Keratinocyte (primary cell): ENCODE results near the gene ACOXL. TPM values are rescaled to one million over a fixed set of nuclear protein-coding genes. Genes with fewer than 3 reads are reported as not detected.

Source experiments
- DNase-seq: peaks from one replicate; pipeline ENCODE4 v3.0.0-alpha.2; 2011; ENCODE audit warnings: low read depth, missing footprints, low spot score
- FAIRE-seq: peaks from 2 replicates; lab custom pipeline; 2011; peaks lifted over from hg19 to GRCh38; lab: Jason Lieb, UNC
- H2AFZ ChIP-seq: 2 replicates; pipeline ENCODE4 v1.6.0; 2012; ENCODE audit warnings: low read length, control low read depth, inconsistent platforms; ENCODE audit not compliant: control insufficient read depth
- H3K27ac ChIP-seq: 2 replicates; pipeline ENCODE4 v1.5.1; 2011; ENCODE audit warnings: low read length; ENCODE audit not compliant: control insufficient read depth, insufficient read depth
- H3K27me3 ChIP-seq: 3 replicates; pipeline ENCODE4 v1.6.0; 2011; ENCODE audit warnings: low read length; ENCODE audit not compliant: control insufficient read depth, insufficient read depth; ENCODE audit errors: extremely low read depth
- H3K36me3 ChIP-seq, 2 experiments: 2 replicates in 1 of 2; 3 replicates in 1 of 2; pipeline ENCODE4 v1.5.1; 2011; ENCODE audit warnings: low read length in 2 of 2, mild to moderate bottlenecking in 1 of 2; ENCODE audit not compliant: control insufficient read depth in 2 of 2, insufficient read depth in 2 of 2; ENCODE audit errors: extremely low read depth in 1 of 2
- H3K4me1 ChIP-seq: 3 replicates; pipeline ENCODE4 v1.5.1; 2011; ENCODE audit warnings: low read length; ENCODE audit not compliant: control insufficient read depth, insufficient read depth; ENCODE audit errors: extremely low read depth
- H3K4me2 ChIP-seq: 3 replicates; pipeline ENCODE4 v1.6.0; 2011; ENCODE audit warnings: low read depth, low read length; ENCODE audit not compliant: control insufficient read depth, insufficient read depth; ENCODE audit errors: extremely low read depth
- H3K4me3 ChIP-seq, 3 experiments: fragments of 200-600 bp in 1 of 3; sonication (generic) in 1 of 3; 2 replicates in 2 of 3; 3 replicates in 1 of 3; pipeline ENCODE4 v1.5.1; 2011 to 2016; ENCODE audit warnings: low read length in 3 of 3, mild to moderate bottlenecking in 3 of 3, control low read depth in 2 of 3, inconsistent platforms in 1 of 3, low read depth in 1 of 3, mixed read lengths in 1 of 3, mixed run types in 1 of 3, moderate library complexity in 1 of 3; ENCODE audit not compliant: control insufficient read depth in 2 of 3, insufficient read depth in 2 of 3; ENCODE audit errors: extremely low read depth in 1 of 3
- H3K79me2 ChIP-seq: 2 replicates; pipeline ENCODE4 v1.6.0; 2012; ENCODE audit warnings: low read length; ENCODE audit not compliant: control insufficient read depth, insufficient read depth
- H3K9ac ChIP-seq: 3 replicates; pipeline ENCODE4 v1.6.0; 2011; ENCODE audit warnings: low read length; ENCODE audit not compliant: control insufficient read depth, insufficient read depth; ENCODE audit errors: extremely low read depth
- H3K9me1 ChIP-seq: 3 replicates; pipeline ENCODE4 v1.6.0; 2011; ENCODE audit warnings: low read length; ENCODE audit not compliant: control insufficient read depth, insufficient read depth; ENCODE audit errors: extremely low read depth
- H3K9me3 ChIP-seq: 2 replicates; pipeline ENCODE4 v1.5.1; 2012; ENCODE audit warnings: low read depth, low read length; ENCODE audit not compliant: control insufficient read depth
- H4K20me1 ChIP-seq: 3 replicates; pipeline ENCODE4 v1.6.0; 2011; ENCODE audit warnings: low read length; ENCODE audit not compliant: control insufficient read depth, insufficient read depth; ENCODE audit errors: extremely low read depth
- EZH2 ChIP-seq: IDR thresholded peaks from one replicate; pipeline ENCODE4 v1.6.1; 2012; ENCODE audit warnings: inconsistent platforms, mild to moderate bottlenecking, low read length, moderate library complexity
- dilution Hi-C: fragments of 300-500 bp; cut with MboI; formaldehyde crosslinking; loops from one replicate; pipeline ENCODE4 v1.7.0; 2020; ENCODE audit warnings: low sequenced_read_pairs; ENCODE audit not compliant: extremely low pct_ligation_motif_present
- polyA plus RNA-seq, 5 experiments: library from polyadenylated mRNA; depleted of rRNA in 3 of 5; stranded (reverse) in 3 of 5; stranded (forward) in 1 of 5; unstranded in 1 of 5; fragments of >200 nt; gene quantifications; 1 replicate in 1 of 5; 2 replicates in 3 of 5; 3 replicates in 1 of 5; pipeline versions ENCODE4 v1.2.1 to v1.2.3, GENCODE V29; 2011 to 2012; ENCODE audit warnings: missing spikeins in 2 of 5, low read depth in 1 of 5, low replicate concordance in 1 of 5
- TF ChIP-seq, protein P1 (sequence below), 3 experiments: IDR thresholded peaks in 1 of 3; conservative IDR thresholded peaks in 1 of 3; optimal IDR thresholded peaks in 1 of 3; 2 replicates in 2 of 3; 3 replicates in 1 of 3; pipeline versions ENCODE3 to v1.5.1; 2011; ENCODE audit warnings: low read length in 3 of 3, mild to moderate bottlenecking in 3 of 3, moderate library complexity in 2 of 3, control low read depth in 1 of 3, inconsistent platforms in 1 of 3; ENCODE audit not compliant: insufficient read depth in 2 of 3; ENCODE audit errors: extremely low read depth in 1 of 3

Gene ACOXL
- polyA plus RNA-seq, 1 donor (not counting 4 experiments of a cell fraction or from before 2014, with no cell fraction given) = 0.04 TPM

DNA sequence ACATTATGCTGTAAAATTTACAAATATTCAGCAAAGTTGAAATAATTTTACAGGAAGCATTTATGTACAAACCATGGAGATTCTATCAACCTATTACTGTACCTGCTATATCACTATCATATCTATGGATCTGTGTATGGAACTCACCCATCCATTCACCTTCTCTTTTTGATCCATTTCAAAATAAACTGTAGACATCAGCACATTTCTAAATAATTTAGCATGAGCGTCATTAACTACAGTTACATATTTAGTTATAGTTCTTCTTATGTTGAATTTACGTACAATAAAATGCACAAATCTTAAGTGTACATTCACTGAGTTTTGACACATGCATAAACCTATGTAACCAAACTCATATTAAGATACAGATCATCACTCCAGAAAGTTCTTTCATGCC lies 260.5 kb downstream of the ACOXL start:
- dilution Hi-C loops = no loop called here
- H3K9ac ChIP-seq = no peak overlapping the region
- H3K4me1 ChIP-seq = no peaks in the 10 kb centered on the region
- H3K27me3 ChIP-seq = peaks cover 27% of the 10 kb centered on the region
- H3K9me3 ChIP-seq = no peaks in the 10 kb centered on the region
- TF ChIP-seq EZH2 = no peak
- TF ChIP-seq, protein P1, sequence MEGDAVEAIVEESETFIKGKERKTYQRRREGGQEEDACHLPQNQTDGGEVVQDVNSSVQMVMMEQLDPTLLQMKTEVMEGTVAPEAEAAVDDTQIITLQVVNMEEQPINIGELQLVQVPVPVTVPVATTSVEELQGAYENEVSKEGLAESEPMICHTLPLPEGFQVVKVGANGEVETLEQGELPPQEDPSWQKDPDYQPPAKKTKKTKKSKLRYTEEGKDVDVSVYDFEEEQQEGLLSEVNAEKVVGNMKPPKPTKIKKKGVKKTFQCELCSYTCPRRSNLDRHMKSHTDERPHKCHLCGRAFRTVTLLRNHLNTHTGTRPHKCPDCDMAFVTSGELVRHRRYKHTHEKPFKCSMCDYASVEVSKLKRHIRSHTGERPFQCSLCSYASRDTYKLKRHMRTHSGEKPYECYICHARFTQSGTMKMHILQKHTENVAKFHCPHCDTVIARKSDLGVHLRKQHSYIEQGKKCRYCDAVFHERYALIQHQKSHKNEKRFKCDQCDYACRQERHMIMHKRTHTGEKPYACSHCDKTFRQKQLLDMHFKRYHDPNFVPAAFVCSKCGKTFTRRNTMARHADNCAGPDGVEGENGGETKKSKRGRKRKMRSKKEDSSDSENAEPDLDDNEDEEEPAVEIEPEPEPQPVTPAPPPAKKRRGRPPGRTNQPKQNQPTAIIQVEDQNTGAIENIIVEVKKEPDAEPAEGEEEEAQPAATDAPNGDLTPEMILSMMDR (optimal IDR thresholded peaks at IDR 0.05 in 1 of 3, IDR thresholded peaks at IDR 0.05 in 1 of 3, conservative IDR thresholded peaks at IDR 0.05 in 1 of 3; ENCODE audit: extremely low read depth in 1 of 3, insufficient read depth in 2 of 3, low read length in 3 of 3) = no peak
- H3K36me3 ChIP-seq = no peaks in the 10 kb centered on the region
- H3K27ac ChIP-seq = no peak overlapping the region
- DNase-seq (no peak), FAIRE-seq (no peak)
- H3K4me2 ChIP-seq = no peak overlapping the region
- no peak overlapping the region for H2AFZ ChIP-seq
- H3K4me3 ChIP-seq = no peak overlapping the region
- no peaks in the 10 kb centered on the region for H3K79me2 ChIP-seq
- H4K20me1 ChIP-seq = no peaks in the 10 kb centered on the region
- no peaks in the 10 kb centered on the region for H3K9me1 ChIP-seq

DNA sequence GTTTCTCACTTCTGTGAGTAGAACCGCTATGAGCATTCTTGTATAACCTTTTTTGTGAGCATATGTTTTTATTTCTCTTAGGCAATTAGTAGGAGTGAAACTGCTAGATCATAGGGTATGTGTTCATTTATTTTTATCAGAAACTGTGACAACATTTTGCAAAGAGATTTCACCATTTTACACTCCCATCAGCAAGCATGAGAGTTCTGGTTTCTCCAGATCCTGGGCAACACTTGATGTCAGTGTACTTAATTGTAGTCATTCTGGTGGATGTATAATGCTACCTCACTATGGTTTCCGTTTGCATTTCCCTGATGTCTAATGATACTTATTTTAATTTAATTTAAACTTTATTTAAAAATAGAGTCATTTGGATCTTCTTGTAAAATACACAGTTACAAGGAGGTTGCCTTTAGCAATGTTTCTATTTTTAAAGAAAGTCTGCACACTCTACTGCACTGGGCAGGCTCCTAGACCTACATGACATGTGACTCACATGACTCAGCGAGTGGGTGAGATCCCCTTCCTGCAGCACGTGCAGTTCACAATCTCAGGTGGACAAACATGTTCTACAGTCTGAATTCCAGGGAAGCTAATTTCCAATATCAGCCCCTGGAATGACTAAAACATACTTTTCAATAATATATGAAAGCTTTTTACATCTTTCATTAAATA lies 261.3 kb downstream of the ACOXL start:
- FAIRE-seq = no peak
- DNase-seq = no peak
- Histone ChIP-seq H4K20me1 (no peaks in the 10 kb centered on the region), H3K79me2 (no peaks in the 10 kb centered on the region), H3K36me3 (no peaks in the 10 kb centered on the region), H3K27me3 (peaks cover 33% of the 10 kb centered on the region), H3K4me1 (no peaks in the 10 kb centered on the region), H3K4me2 (no peak overlapping the region), H3K9ac (no peak overlapping the region), H3K9me3 (no peaks in the 10 kb centered on the region), H3K27ac (no peak overlapping the region), H3K4me3 (no peak overlapping the region), H3K9me1 (no peaks in the 10 kb centered on the region), H2AFZ (no peak overlapping the region)
- dilution Hi-C loops = no loop called here
- TF ChIP-seq EZH2 = no peak
- TF ChIP-seq, protein P1 (optimal IDR thresholded peaks at IDR 0.05 in 1 of 3, IDR thresholded peaks at IDR 0.05 in 1 of 3, conservative IDR thresholded peaks at IDR 0.05 in 1 of 3; ENCODE audit: extremely low read depth in 1 of 3, insufficient read depth in 2 of 3, low read length in 3 of 3) = no peak
